Superior temporal gyrus (tissue), 1 donor: Measurements from ENCODE around the gene APBA2.

Experiments used
- DNase-seq: peaks from one replicate; pipeline ENCODE4 v3.0.0-alpha.2; 2016; ENCODE audit errors: extremely low spot score

The APBA2 gene

DNA sequence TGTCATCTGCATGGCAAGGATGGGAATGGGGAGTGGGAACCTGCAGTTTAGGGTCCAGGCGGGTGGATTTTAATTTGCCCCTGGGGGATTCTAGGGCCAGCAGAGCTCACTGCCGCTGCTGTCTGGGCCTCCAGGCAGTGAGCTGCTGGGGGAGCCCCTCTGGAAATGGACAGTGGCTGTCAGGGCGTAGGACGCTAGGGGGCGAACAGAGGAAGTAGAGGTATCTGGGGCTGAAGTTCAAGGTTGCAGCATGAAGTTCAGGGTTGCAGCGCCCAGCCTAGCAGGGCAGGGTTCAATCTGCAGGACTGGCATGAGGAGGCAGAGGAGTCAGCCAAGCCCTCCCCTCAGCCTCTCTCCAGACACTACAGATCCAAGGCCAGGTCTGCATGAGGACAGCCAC is 49.5 kb downstream of the APBA2 start:
- no peak for DNase-seq

DNA sequence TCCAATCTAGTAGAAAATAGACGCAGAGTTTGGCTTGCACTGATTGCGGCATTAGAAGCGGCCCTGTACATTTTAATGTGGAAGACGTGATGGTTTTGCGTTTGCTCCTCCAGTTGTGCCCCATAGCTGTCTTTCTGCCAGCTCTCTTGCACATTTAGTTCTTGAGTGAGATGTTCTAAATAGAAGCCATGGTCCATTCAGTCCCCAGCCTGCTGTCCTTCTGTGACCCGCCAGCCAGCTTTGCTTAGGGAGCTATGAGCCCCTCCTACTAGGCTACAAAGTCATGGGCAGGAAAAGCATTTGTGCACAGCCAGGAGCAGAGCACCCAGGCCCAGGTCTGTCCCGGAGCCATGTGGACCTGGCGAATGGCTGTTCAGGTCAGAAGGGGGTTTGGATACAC is 50.3 kb downstream of the APBA2 start:
- peak; percentile 71 for DNase-seq

- peak; percentile 55 for DNase-seq
These were observed 50.7 kb downstream of the APBA2 start for GRCh38 chr15:28936481-28936881.

DNA sequence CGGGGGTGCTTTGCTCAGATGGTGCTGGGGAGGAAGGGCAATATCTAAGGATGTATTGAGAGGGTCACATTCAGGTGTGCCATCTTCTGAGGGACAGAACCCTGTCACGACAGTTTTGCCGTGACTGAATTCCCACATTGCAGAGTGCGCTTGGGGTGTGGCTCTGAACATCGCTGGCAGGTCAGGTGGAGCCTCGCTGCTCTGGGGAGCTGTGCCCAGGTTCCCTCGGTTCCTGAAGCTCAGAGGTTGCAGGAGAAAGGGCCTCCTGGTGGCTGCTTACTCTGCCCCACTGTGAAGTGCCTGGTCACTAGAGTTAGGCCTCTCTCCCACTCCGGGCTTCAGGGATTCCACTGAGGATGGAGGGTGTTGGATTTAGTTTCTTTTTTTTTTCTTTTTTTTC is 51.5 kb downstream of the APBA2 start:
- no peak for DNase-seq

GRCh38 chr15:28942046-28942445 is 56.3 kb downstream of the APBA2 start:
- no peak for DNase-seq

DNA sequence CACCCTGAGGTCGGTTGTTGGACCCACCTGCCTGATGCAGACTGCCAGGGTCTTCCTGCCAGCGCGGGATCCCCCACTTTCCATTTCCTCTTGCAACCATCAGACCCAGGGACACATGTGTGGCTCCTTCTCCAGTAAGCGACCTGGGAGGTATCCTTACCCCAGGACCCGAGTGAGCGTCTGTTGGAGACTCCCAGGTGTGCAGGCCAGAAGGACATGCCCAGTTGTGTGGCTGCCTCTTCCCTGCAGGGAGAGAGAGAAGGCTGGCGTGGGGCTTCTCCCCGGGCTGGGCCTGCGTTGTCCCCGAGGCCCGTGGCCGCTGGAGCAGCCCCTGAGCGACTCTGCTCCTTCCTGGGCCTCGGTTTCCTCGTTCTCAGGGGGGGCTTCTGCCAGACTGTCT is 56.8 kb downstream of the APBA2 start:
- no peak for DNase-seq

GRCh38 chr15:28943146-28943545 is 57.4 kb downstream of the APBA2 start:
- no peak for DNase-seq

DNA sequence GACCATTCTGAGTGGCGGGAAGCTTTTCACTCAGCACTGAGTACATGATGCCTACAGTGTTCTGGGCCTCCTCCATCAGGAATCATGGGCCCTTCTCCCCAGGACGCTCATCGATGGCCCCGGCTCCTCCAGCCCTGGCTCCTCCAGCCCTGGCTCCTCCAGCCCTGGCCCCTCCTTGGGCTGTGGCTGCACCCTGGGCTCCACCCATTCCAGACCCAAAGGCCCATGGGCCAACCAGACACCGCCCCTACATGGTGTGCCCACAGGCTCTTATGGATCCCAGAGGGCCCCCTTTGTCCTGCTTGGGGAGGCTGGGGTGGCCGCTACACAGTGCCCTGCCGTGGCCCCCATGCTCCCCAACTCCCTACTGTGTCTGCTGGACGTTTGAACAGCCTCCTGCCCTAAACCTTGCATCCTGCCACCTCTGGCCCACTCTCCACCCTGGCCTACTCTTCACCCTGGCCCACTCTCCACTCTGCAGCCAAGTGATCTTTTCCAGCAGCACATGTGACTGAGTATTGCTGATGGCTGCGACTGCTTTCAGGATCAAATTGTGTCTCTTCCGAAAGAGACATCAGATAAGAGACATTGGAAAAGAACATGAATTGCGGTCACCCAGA is 57.9 kb downstream of the APBA2 start:
- DNase-seq: no peak

GRCh38 chr15:28944286-28944685 is 58.5 kb downstream of the APBA2 start:
- DNase-seq: no peak

DNA sequence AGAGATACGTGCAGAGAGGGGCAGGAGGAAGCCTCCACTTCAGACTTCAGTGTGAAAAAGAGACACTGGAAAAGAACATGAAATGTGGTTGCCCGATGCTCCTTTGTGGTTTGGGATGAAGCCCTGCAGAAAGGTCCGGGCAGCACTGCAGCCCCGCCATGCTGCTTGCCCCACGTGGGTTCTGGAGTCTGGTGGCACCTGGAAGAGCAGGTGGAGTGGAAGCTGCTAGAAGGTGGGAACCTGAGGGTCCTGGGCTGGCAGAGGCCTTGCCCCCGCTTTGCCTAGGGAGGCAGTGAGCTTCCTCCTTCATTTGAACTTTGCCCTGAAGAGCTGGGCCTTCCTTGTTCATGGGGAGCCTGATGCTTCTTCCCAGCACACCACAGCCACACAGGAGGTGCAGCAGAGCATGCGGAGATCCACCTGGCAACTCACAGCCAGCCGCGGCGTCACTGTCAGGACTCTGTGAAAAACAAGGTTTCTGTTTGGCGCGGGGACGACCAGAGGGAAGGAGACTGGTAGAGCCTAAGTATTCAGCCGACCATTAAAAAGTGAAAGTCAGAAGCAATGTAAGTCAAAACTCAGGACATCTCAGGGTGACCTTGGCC is 59.0 kb downstream of the APBA2 start:
- DNase-seq: no peak

GRCh38 chr15:28945626-28946230 is 60.0 kb downstream of the APBA2 start:
- no peak for DNase-seq

GRCh38 chr15:28946803-28947202 is 61.0 kb downstream of the APBA2 start:
- DNase-seq: no peak

DNA sequence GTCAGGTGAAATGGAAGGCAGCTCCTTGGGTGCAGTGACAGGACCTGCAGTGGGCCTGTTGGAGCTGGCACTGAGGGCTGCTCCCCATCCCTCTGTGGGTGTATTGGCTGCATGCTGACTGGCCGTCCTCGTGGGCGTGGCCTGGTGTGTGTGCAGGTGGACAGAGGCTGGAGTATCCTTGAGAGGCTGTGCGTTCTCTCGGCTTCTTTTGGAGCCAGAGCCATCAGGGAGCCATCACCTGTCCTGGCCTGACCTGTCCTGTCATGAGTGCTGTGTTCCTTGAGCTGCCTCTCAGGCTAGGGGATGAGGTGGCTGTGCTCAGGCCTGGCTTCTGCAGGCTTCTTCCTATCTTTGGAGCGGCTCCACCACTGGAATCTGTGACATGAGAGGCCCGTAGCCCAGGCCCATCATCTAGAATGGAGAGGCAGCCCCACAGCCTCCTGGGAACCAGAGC is 61.5 kb downstream of the APBA2 start:
- DNase-seq: no peak

DNA sequence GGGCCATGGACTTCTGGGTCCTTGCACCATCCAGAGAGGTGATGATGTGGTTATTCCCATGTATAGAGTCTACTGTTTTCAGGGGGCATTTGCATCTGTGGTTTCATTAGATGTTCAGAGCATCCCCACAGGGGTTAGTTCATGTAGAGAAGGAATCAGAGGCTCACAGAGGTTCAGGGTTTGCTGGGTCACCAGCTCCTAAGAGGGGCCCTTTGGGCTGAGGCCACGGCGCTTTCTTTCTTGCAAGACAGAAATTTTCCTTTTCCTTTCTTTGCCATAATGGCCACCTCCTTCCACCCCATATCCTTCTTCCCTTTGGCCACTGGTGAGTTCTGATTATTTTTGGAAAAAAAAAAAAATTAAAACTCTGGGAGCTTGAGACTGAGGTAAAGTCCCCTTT is 62.3 kb downstream of the APBA2 start:
- DNase-seq: no peak

DNA sequence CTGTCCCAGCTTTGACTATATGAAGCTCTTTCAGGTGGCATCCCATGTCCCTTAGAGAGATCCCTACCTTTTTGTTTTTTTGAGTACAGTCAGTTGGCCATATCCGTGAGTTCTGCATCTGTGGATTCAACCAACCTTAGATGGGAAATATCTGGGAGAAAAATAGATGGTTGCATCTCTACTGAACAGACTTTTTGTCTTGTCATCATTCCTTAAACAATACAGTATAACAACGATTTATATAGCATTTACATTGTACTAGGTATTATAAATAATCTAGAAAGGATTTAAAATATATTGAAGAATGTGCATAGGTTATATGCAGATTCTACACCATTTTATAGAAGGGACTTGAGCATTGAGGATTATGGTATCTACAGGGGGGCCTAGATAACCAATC is 65.1 kb downstream of the APBA2 start:
- no peak for DNase-seq

- DNase-seq: peak; percentile 51
These were observed 67.1 kb downstream of the APBA2 start for GRCh38 chr15:28952666-28953491.

DNA sequence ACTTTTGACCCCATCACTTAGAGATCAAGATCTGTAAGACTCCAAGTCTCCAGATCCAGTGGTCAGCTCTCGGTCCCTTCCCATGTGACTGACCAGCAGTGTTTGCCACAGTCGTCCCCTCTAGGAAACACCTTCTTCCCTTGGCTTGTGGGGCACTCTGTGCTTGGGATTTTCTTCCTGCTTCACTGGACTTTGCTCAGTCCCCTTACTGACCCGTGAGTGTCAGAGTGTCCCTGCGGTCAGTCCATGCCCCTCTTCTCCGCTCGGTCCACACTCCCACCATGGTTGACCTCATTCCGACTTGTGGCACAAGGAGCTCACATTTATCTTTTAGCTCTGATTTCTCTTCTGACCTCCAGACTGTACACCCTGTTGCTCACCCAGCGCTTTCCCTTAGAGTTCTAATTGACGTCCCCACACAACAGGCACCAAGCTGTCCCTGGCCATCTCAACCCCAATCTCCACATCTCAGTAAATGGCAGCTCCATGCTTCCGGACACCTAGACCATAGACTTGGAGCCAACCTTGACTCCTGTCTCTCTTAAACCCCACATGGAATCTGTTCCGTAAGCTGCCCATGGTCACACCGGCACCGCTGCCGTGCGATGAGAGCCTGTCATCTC is 67.9 kb downstream of the APBA2 start:
- DNase-seq: no peak

GRCh38 chr15:28954466-28955159 is 68.8 kb downstream of the APBA2 start:
- no peak for DNase-seq

GRCh38 chr15:28955160-28955992 is 69.6 kb downstream of the APBA2 start:
- no peak for DNase-seq

- no peak for DNase-seq
These were observed 70.2 kb downstream of the APBA2 start for GRCh38 chr15:28955993-28956421.

GRCh38 chr15:28956491-28956890 is 70.7 kb downstream of the APBA2 start:
- no peak for DNase-seq
